OCI-LY3 (cell line): Measurements from ENCODE around the gene CDH8.
A peak's percentile ranks its signal among the peaks of the same experiment; 100 is the strongest.

Experiments used
- H2AFZ ChIP-seq: fragments of 200-600, 300-600 bp; shearing (Covaris generic); 2 replicates; pipeline ENCODE4 v1.6.0; 2014; ENCODE audit warnings: antibody characterized with exemption, low read depth, low read length
- H3K27ac ChIP-seq: fragments of 200-600, 300-600 bp; sonication (generic); 2 replicates; pipeline ENCODE4 v1.5.1; 2014; ENCODE audit warnings: mild to moderate bottlenecking, low read length, moderate library complexity, mixed read lengths
- H3K27me3 ChIP-seq: fragments of 200-600, 300-600 bp; sonication (generic); 2 replicates; pipeline ENCODE4 v1.6.1; 2014; ENCODE audit warnings: low read depth, low read length, mixed read lengths
- H3K36me3 ChIP-seq: fragments of 200-600, 300-600 bp; sonication (generic); replicated peaks from 2 replicates; pipeline ENCODE3; 2014; ENCODE audit warnings: low read depth, low read length, mixed read lengths
- H3K4me1 ChIP-seq: fragments of 300-600, 200-600 bp; sonication (generic); 2 replicates; pipeline ENCODE4 v1.6.1; 2014; ENCODE audit warnings: low read length, mixed read lengths
- H3K4me2 ChIP-seq: fragments of 200-600, 300-600 bp; sonication (generic); 2 replicates; pipeline ENCODE4 v1.6.1; 2014; ENCODE audit warnings: low read length, mixed read lengths
- H3K4me3 ChIP-seq: fragments of 300-600, 200-600 bp; sonication (generic); 2 replicates; pipeline ENCODE4 v1.5.1; 2014; ENCODE audit warnings: antibody characterized with exemption, mild to moderate bottlenecking, low read length, moderate library complexity
- H3K79me2 ChIP-seq: fragments of 300-600, 200-600 bp; shearing (Covaris generic); 2 replicates; pipeline ENCODE4 v1.6.1; 2014; ENCODE audit warnings: mild to moderate bottlenecking, low read length, mixed read lengths
- H3K9ac ChIP-seq: fragments of 300-600, 200-600 bp; shearing (Covaris generic); 2 replicates; pipeline ENCODE4 v1.6.0; 2014; ENCODE audit warnings: mild to moderate bottlenecking, low read length, moderate library complexity
- H3K9me3 ChIP-seq: fragments of 200-600, 300-600 bp; shearing (Covaris generic); 2 replicates; pipeline ENCODE4 v1.6.1; 2014; ENCODE audit warnings: low read length, mixed read lengths; ENCODE audit not compliant: insufficient read depth
- H4K20me1 ChIP-seq: fragments of 200-600, 300-600 bp; sonication (generic); 2 replicates; pipeline ENCODE4 v1.6.1; 2016; ENCODE audit warnings: low read length, mixed read lengths; ENCODE audit not compliant: insufficient read depth
- EZH2phosphoT487 ChIP-seq: fragments of 200-600 bp; shearing (Covaris generic); IDR thresholded peaks from 2 replicates; pipeline ENCODE4 v1.6.1; 2018; ENCODE audit warnings: antibody characterized with exemption, mixed run types, low read depth
- TF ChIP-seq, protein P1 (sequence below): fragments of 200-600, 300-600 bp; sonication (generic); IDR thresholded peaks from 2 replicates; pipeline ENCODE4 v1.5.1; 2014; ENCODE audit warnings: antibody characterized with exemption, low read length, low read depth

CDH8 gene

GRCh38 chr16:62068747-62069146, 32.5 kb upstream of the CDH8 start:
- H3K79me2 ChIP-seq, result no peaks in the 10 kb centered on the region
- TF ChIP-seq, protein P1, sequence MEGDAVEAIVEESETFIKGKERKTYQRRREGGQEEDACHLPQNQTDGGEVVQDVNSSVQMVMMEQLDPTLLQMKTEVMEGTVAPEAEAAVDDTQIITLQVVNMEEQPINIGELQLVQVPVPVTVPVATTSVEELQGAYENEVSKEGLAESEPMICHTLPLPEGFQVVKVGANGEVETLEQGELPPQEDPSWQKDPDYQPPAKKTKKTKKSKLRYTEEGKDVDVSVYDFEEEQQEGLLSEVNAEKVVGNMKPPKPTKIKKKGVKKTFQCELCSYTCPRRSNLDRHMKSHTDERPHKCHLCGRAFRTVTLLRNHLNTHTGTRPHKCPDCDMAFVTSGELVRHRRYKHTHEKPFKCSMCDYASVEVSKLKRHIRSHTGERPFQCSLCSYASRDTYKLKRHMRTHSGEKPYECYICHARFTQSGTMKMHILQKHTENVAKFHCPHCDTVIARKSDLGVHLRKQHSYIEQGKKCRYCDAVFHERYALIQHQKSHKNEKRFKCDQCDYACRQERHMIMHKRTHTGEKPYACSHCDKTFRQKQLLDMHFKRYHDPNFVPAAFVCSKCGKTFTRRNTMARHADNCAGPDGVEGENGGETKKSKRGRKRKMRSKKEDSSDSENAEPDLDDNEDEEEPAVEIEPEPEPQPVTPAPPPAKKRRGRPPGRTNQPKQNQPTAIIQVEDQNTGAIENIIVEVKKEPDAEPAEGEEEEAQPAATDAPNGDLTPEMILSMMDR, result peak; percentile 46
- TF ChIP-seq EZH2phosphoT487, result no peak
- no peaks in the 10 kb centered on the region for H4K20me1 ChIP-seq
- no peaks in the 10 kb centered on the region for H3K36me3 ChIP-seq
- no peaks in the 10 kb centered on the region for H3K9me3 ChIP-seq
- no peak overlapping the region for H2AFZ ChIP-seq
- no peak overlapping the region for H3K4me2 ChIP-seq
- H3K27me3 ChIP-seq, result no peaks in the 10 kb centered on the region
- H3K4me1 ChIP-seq, result no peaks in the 10 kb centered on the region
- no peak overlapping the region for H3K4me3 ChIP-seq
- no peak overlapping the region for H3K9ac ChIP-seq
- no peak overlapping the region for H3K27ac ChIP-seq

DNA sequence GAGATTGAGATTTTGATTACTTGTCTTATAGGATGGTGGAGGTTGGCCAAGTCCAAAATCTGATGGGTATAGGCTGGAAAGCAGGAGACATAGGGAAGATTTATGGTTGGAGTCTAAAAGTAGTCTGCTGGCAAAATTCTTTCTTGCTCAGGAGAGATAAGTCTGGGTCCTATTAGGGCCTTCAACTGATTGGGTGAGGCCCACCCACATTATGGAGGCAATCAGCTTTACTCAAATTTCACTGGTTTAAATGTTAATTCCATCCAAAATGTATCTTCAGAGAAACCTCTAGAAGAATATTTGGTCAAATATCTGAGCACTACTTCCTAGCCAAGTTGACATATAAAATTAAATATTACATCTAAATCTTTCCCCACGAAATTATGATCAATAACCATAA, 31.7 kb upstream of the CDH8 start:
- no peaks in the 10 kb centered on the region for H4K20me1 ChIP-seq
- no peak overlapping the region for H3K4me2 ChIP-seq
- no peak overlapping the region for H3K9ac ChIP-seq
- H3K27ac ChIP-seq, result no peak overlapping the region
- TF ChIP-seq, protein P1, result no peak
- TF ChIP-seq EZH2phosphoT487, result no peak
- no peaks in the 10 kb centered on the region for H3K27me3 ChIP-seq
- H3K79me2 ChIP-seq, result no peaks in the 10 kb centered on the region
- no peaks in the 10 kb centered on the region for H3K36me3 ChIP-seq
- H3K9me3 ChIP-seq, result no peaks in the 10 kb centered on the region
- no peak overlapping the region for H3K4me3 ChIP-seq
- H2AFZ ChIP-seq, result no peak overlapping the region
- H3K4me1 ChIP-seq, result no peaks in the 10 kb centered on the region

- Histone ChIP-seq H3K4me3 (no peak overlapping the region), H3K36me3 (no peaks in the 10 kb centered on the region), H3K27me3 (no peaks in the 10 kb centered on the region), H3K9ac (no peak overlapping the region), H3K4me2 (no peak overlapping the region), H3K79me2 (no peaks in the 10 kb centered on the region), H2AFZ (no peak overlapping the region), H3K9me3 (no peaks in the 10 kb centered on the region), H3K27ac (no peak overlapping the region), H4K20me1 (no peaks in the 10 kb centered on the region), H3K4me1 (no peaks in the 10 kb centered on the region)
- no peak for TF ChIP-seq EZH2phosphoT487
- TF ChIP-seq, protein P1, result no peak
Observed at GRCh38 chr16:62067182-62067581, 30.9 kb upstream of the CDH8 start.

DNA sequence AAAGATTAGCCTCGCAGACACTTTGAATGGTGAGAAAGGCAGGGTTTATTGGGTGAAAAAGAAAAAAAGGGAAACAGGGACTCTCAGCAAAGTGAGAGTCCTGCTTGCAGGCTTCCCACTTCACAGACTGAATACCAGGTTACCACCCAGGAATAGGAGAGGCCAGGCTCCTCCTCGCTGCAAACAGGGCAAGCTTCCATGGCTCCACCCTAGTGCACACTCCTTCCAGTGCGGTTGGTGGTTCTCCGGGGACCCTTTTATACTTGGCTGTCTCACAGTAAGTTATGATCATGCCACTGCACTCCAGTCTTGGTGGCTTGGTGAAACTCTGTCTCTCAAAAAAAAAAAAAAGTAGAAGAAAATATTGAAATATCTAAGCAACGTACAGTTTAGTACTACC, 30.5 kb upstream of the CDH8 start:
- TF ChIP-seq, protein P1, result no peak
- TF ChIP-seq EZH2phosphoT487, result no peak
- no peaks in the 10 kb centered on the region for H3K4me1 ChIP-seq
- no peaks in the 10 kb centered on the region for H3K36me3 ChIP-seq
- no peak overlapping the region for H3K4me2 ChIP-seq
- H2AFZ ChIP-seq, result no peak overlapping the region
- H3K9ac ChIP-seq, result no peak overlapping the region
- no peaks in the 10 kb centered on the region for H3K9me3 ChIP-seq
- H3K27me3 ChIP-seq, result no peaks in the 10 kb centered on the region
- H3K79me2 ChIP-seq, result no peaks in the 10 kb centered on the region
- H4K20me1 ChIP-seq, result no peaks in the 10 kb centered on the region
- H3K4me3 ChIP-seq, result no peak overlapping the region
- no peak overlapping the region for H3K27ac ChIP-seq
